Endometrium (tissue), 2 donors: ENCODE data around the gene RBM44.

Source experiments
- FAIRE-seq: peaks from 2 replicates; lab custom pipeline; 2012; peaks lifted over from hg19 to GRCh38; lab: Jason Lieb, UNC
- donor health status: control.
- donor health status: control.

RBM44 gene

GRCh38 chr2:237886685-237887481 lies 88.3 kb downstream of the RBM44 start:
- FAIRE-seq, result no peak

GRCh38 chr2:237888389-237888788 lies 89.8 kb downstream of the RBM44 start:
- FAIRE-seq, result peak; percentile 90

- FAIRE-seq, result no peak
Observed at GRCh38 chr2:237889016-237889415, 90.4 kb downstream of the RBM44 start.

- FAIRE-seq, result no peak
Observed at GRCh38 chr2:237889811-237890210, 91.2 kb downstream of the RBM44 start.
